Mammary epithelial cell (primary cell): ENCODE data around the gene METTL6.

ENCODE experiments used
- CTCF ChIP-seq, 2 donors: IDR thresholded peaks in 1 of 2; conservative IDR thresholded peaks in 1 of 2; 2 replicates each; pipeline ENCODE4 v1.5.1; 2011 to 2012; ENCODE audit warnings: inconsistent platforms in 2 of 2, low read length in 2 of 2, mild to moderate bottlenecking in 2 of 2, control low read depth in 1 of 2, low read depth in 1 of 2; ENCODE audit not compliant: insufficient read depth in 1 of 2; ENCODE audit errors: extremely low read depth in 1 of 2
- EZH2 ChIP-seq: IDR thresholded peaks from 2 replicates; pipeline ENCODE4 v1.6.1; 2012; ENCODE audit warnings: low read length, inconsistent platforms, borderline replicate concordance

GRCh38 chr3:15385901-15386653, 41.3 kb downstream of the METTL6 start:
- no peak for TF ChIP-seq EZH2
- no peak for TF ChIP-seq CTCF (conservative IDR thresholded peaks at IDR 0.05 in 1 of 2, IDR thresholded peaks at IDR 0.05 in 1 of 2; ENCODE audit: extremely low read depth in 1 of 2, insufficient read depth in 1 of 2, low read depth in 1 of 2, low read length in 2 of 2)
